ENCODE measurements around the gene RFC5.
A peak's percentile ranks its signal among the peaks of the same experiment; 100 is the strongest.

Gene RFC5, protein sequence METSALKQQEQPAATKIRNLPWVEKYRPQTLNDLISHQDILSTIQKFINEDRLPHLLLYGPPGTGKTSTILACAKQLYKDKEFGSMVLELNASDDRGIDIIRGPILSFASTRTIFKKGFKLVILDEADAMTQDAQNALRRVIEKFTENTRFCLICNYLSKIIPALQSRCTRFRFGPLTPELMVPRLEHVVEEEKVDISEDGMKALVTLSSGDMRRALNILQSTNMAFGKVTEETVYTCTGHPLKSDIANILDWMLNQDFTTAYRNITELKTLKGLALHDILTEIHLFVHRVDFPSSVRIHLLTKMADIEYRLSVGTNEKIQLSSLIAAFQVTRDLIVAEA

GRCh38 chr12:118016424-118017264 is at the start of gene RFC5:
TSS of gene RFC5 (plus strand) at chr12:118016703. CDS start at chr12:118016828, 125 bp downstream.
- DNase-seq (peak; percentile 99), ATAC-seq (peak; percentile 97)
- no peaks in the 10 kb centered on the region for H3K27me3 Mint-ChIP-seq
- H3K9me3 Mint-ChIP-seq: no peaks in the 10 kb centered on the region
- peak within 1 kb of the TSS; percentile 96 for H3K4me3 Mint-ChIP-seq
- peak within 1 kb of the TSS; percentile 92 for H3K27ac Mint-ChIP-seq
- H3K4me1 Mint-ChIP-seq: peaks cover 23% of the 10 kb centered on the region
- H3K36me3 Mint-ChIP-seq (ENCODE audit: low read depth): peaks cover 29% of the 10 kb centered on the region

GRCh38 chr12:117967043-117967442 is 49.5 kb upstream of the RFC5 start:
- H3K27me3 Mint-ChIP-seq: peaks cover 55% of the 10 kb centered on the region
- peaks cover 10% of the 10 kb centered on the region for H3K9me3 Mint-ChIP-seq
- H3K4me1 Mint-ChIP-seq: peaks cover 8% of the 10 kb centered on the region
- ATAC-seq (no peak), DNase-seq (no peak)
- H3K4me3 Mint-ChIP-seq: no peak overlapping the region
- H3K27ac Mint-ChIP-seq: no peak overlapping the region
- H3K36me3 Mint-ChIP-seq (ENCODE audit: low read depth): peaks cover 3% of the 10 kb centered on the region

DNA sequence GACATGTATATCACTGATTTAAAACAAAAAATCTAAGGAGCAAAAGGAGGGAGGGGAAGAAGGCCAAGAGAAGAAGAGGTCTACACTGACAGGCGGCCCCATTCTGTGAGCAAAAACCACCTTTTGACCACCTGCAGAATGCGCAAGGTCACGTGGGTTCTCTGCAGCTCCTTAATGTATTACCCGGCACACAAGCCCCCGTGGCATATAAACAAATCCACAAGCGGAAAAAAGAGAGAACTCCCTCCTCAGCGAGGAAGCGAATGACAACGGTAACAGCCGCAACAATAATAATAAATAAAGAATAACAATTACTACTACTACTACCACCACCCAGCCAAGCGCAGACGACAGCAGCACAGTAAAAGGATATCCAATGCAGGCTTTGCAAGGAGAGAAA is 49.0 kb upstream of the RFC5 start:
- Mint-ChIP-seq H3K4me1 (peaks cover 8% of the 10 kb centered on the region), H3K27me3 (peaks cover 59% of the 10 kb centered on the region), H3K27ac (no peak overlapping the region), H3K9me3 (peaks cover 12% of the 10 kb centered on the region), H3K36me3 (ENCODE audit: low read depth) (peaks cover 3% of the 10 kb centered on the region), H3K4me3 (no peak overlapping the region)
- DNase-seq: no peak
- ATAC-seq: no peak

GRCh38 chr12:117968151-117968789 is 48.2 kb upstream of the RFC5 start:
- Mint-ChIP-seq H3K4me3 (peak overlapping the region; percentile 82), H3K9me3 (peaks cover 12% of the 10 kb centered on the region), H3K36me3 (ENCODE audit: low read depth) (peaks cover 3% of the 10 kb centered on the region), H3K27me3 (peaks cover 63% of the 10 kb centered on the region), H3K27ac (no peak overlapping the region), H3K4me1 (peaks cover 8% of the 10 kb centered on the region)
- ATAC-seq (no peak), DNase-seq (no peak)

- Mint-ChIP-seq H3K27ac (no peak within 1 kb of the TSS), H3K27me3 (peaks cover 69% of the 10 kb centered on the region), H3K9me3 (peaks cover 12% of the 10 kb centered on the region), H3K4me3 (peak within 1 kb of the TSS; percentile 82), H3K36me3 (ENCODE audit: low read depth) (peaks cover 3% of the 10 kb centered on the region), H3K4me1 (peaks cover 8% of the 10 kb centered on the region)
- ATAC-seq (peak; percentile 67), DNase-seq (peak; percentile 44)
Measured at GRCh38 chr12:117968826-117969659, 47.5 kb upstream of the RFC5 start, which contains the start of gene KSR2. TSS of gene KSR2 (minus strand) at chr12:117968990. CDS start at chr12:117968255, 735 bp downstream.

- DNase-seq (no peak), ATAC-seq (no peak)
- Mint-ChIP-seq H3K36me3 (ENCODE audit: low read depth) (peaks cover 3% of the 10 kb centered on the region), H3K4me3 (no peak overlapping the region), H3K27ac (no peak overlapping the region), H3K27me3 (peaks cover 75% of the 10 kb centered on the region), H3K9me3 (peaks cover 12% of the 10 kb centered on the region), H3K4me1 (peaks cover 8% of the 10 kb centered on the region)
Measured at GRCh38 chr12:117970334-117970733, 46.2 kb upstream of the RFC5 start.

GRCh38 chr12:117972301-117972700 is 44.2 kb upstream of the RFC5 start:
- H3K36me3 Mint-ChIP-seq (ENCODE audit: low read depth): peaks cover 3% of the 10 kb centered on the region
- peaks cover 12% of the 10 kb centered on the region for H3K9me3 Mint-ChIP-seq
- H3K4me3 Mint-ChIP-seq: no peak overlapping the region
- ATAC-seq: no peak
- H3K27me3 Mint-ChIP-seq: peaks cover 59% of the 10 kb centered on the region
- DNase-seq: no peak
- H3K4me1 Mint-ChIP-seq: peaks cover 8% of the 10 kb centered on the region
- no peak overlapping the region for H3K27ac Mint-ChIP-seq

- peaks cover 3% of the 10 kb centered on the region for H3K36me3 Mint-ChIP-seq (ENCODE audit: low read depth)
- peaks cover 40% of the 10 kb centered on the region for H3K27me3 Mint-ChIP-seq
- no peak for DNase-seq
- no peaks in the 10 kb centered on the region for H3K4me1 Mint-ChIP-seq
- no peak overlapping the region for H3K4me3 Mint-ChIP-seq
- H3K9me3 Mint-ChIP-seq: peaks cover 12% of the 10 kb centered on the region
- no peak overlapping the region for H3K27ac Mint-ChIP-seq
- ATAC-seq: no peak
Measured at GRCh38 chr12:117975006-117975405, 41.5 kb upstream of the RFC5 start.

DNA sequence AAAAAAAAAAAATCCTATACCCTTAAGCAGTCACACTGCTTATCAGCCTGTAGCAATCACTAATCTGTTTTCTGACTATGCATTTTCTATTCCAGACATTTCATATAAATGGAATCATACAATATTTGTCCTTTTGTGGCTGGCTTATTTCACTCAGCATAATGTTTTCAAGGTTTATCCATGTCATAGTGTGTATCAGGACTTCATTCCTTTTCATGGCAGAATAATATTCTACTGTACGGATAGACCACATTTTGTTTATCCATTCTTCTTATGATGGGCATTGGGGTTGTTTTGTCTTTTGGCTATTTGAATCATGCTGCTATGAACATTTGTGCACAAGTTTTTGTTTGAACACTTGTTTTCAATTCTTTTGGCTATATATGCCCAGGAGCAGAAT is 39.1 kb upstream of the RFC5 start:
- H3K9me3 Mint-ChIP-seq: no peaks in the 10 kb centered on the region
- H3K4me3 Mint-ChIP-seq: no peak overlapping the region
- DNase-seq: no peak
- H3K27ac Mint-ChIP-seq: no peak overlapping the region
- peaks cover 27% of the 10 kb centered on the region for H3K27me3 Mint-ChIP-seq
- H3K36me3 Mint-ChIP-seq (ENCODE audit: low read depth): no peaks in the 10 kb centered on the region
- H3K4me1 Mint-ChIP-seq: no peaks in the 10 kb centered on the region
- no peak for ATAC-seq

DNA sequence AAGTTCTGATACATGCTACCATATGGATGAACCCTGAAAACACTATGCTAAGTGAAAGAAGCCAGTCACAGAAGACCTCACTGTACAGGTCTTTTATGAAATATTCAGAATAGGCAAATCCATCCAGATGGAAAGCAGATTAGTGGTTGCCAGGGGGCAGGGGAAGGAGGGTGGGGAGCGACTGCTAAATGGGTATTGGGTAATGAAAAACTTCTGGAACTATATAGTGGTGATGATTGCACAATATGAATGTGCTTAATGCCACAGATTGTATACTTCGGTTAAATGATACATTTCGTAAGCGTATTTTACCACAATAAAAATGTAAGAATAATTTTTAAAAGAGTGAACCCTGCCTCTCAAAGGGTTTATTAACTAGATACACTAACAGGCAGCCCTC is 35.9 kb upstream of the RFC5 start:
- Mint-ChIP-seq H3K9me3 (no peaks in the 10 kb centered on the region), H3K36me3 (ENCODE audit: low read depth) (no peaks in the 10 kb centered on the region), H3K27ac (no peak overlapping the region), H3K4me1 (no peaks in the 10 kb centered on the region), H3K27me3 (peaks cover 19% of the 10 kb centered on the region), H3K4me3 (no peak overlapping the region)
- DNase-seq (no peak), ATAC-seq (no peak)

DNA sequence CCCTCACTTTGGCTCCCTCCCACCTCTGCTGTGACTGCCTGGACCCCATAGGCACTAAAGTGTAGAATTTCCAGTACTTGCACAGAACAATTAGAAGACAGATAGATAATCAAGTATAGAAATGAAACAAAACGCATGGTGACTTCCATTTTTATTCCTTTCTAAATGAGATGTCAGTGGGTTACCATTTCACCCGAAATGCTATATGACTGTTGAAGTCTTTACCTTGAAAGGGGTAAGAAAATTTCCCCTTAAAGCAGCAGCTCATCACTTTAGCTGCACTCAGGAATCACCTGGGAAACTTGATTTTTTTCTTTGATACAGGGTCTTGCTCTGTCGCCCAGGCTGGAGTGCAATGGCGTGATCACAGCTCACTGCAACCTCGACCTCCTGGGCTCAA is 35.2 kb upstream of the RFC5 start:
- no peak for DNase-seq
- no peak overlapping the region for H3K27ac Mint-ChIP-seq
- H3K4me1 Mint-ChIP-seq: no peaks in the 10 kb centered on the region
- ATAC-seq: no peak
- H3K36me3 Mint-ChIP-seq (ENCODE audit: low read depth): no peaks in the 10 kb centered on the region
- no peak overlapping the region for H3K4me3 Mint-ChIP-seq
- H3K9me3 Mint-ChIP-seq: no peaks in the 10 kb centered on the region
- peaks cover 19% of the 10 kb centered on the region for H3K27me3 Mint-ChIP-seq

- peaks cover 17% of the 10 kb centered on the region for H3K27me3 Mint-ChIP-seq
- peaks cover 2% of the 10 kb centered on the region for H3K36me3 Mint-ChIP-seq (ENCODE audit: low read depth)
- H3K27ac Mint-ChIP-seq: no peak overlapping the region
- peaks cover 4% of the 10 kb centered on the region for H3K9me3 Mint-ChIP-seq
- ATAC-seq (no peak), DNase-seq (no peak)
- peaks cover 3% of the 10 kb centered on the region for H3K4me1 Mint-ChIP-seq
- H3K4me3 Mint-ChIP-seq: no peak overlapping the region
Measured at GRCh38 chr12:117985182-117985581, 31.3 kb upstream of the RFC5 start.

- ATAC-seq: peak; percentile 59
- H3K4me3 Mint-ChIP-seq: no peak overlapping the region
- H3K27me3 Mint-ChIP-seq: peaks cover 11% of the 10 kb centered on the region
- peaks cover 3% of the 10 kb centered on the region for H3K4me1 Mint-ChIP-seq
- no peak overlapping the region for H3K27ac Mint-ChIP-seq
- no peak for DNase-seq
- H3K36me3 Mint-ChIP-seq (ENCODE audit: low read depth): peaks cover 2% of the 10 kb centered on the region
- peaks cover 4% of the 10 kb centered on the region for H3K9me3 Mint-ChIP-seq
Measured at GRCh38 chr12:117986705-117987469, 29.6 kb upstream of the RFC5 start.

Data from activated naive CD8-positive, alpha-beta T cell treated with anti-CD3 and anti-CD28 coated beads, Interleukin-2, amount 50 U/mL, for 24 hours (primary cell).